Liver (tissue), 9 donors: ENCODE results near the gene FLNB. TPM values are rescaled to one million over a fixed set of nuclear protein-coding genes. Genes with fewer than 3 reads are reported as not detected.
A peak's percentile ranks its signal among the peaks of the same experiment; 100 is the strongest.

ENCODE experiments used
- DNase-seq: peaks from one replicate; pipeline ENCODE4 v3.0.0-alpha.2; 2017; ENCODE audit warnings: low spot score
- H3K27ac ChIP-seq, 2 donors: one replicate each; pipeline ENCODE4 v1.7.0; 2013; ENCODE audit warnings: inconsistent platforms in 2 of 2, low read length in 2 of 2, control low read depth in 1 of 2, low read depth in 1 of 2, mild to moderate bottlenecking in 1 of 2
- H3K27me3 ChIP-seq, 4 donors: one replicate each; pipeline versions ENCODE4 v1.6.1 to v1.7.0; 2013; ENCODE audit warnings: low read length in 3 of 4, inconsistent platforms in 1 of 4, mild to moderate bottlenecking in 1 of 4, moderate library complexity in 1 of 4; ENCODE audit not compliant: control insufficient read depth in 4 of 4, insufficient read depth in 4 of 4
- H3K36me3 ChIP-seq, 4 donors: one replicate each; pipeline versions ENCODE4 v1.6.1 to v1.7.0; 2013; ENCODE audit warnings: low read length in 3 of 4, mild to moderate bottlenecking in 3 of 4, low read depth in 1 of 4, moderate library complexity in 1 of 4; ENCODE audit not compliant: control insufficient read depth in 4 of 4, insufficient read depth in 3 of 4
- H3K4me1 ChIP-seq, 4 donors: one replicate each; pipeline versions ENCODE4 v1.6.1 to v1.7.0; 2013; ENCODE audit warnings: low read length in 3 of 4, mild to moderate bottlenecking in 3 of 4, moderate library complexity in 1 of 4; ENCODE audit not compliant: control insufficient read depth in 4 of 4, insufficient read depth in 4 of 4
- H3K4me3 ChIP-seq, 3 donors: one replicate each; pipeline versions ENCODE4 v1.6.1 to v1.7.0; 2013; ENCODE audit warnings: low read length in 3 of 3, control low read depth in 1 of 3, low read depth in 1 of 3, mild to moderate bottlenecking in 1 of 3
- H3K9ac ChIP-seq, 2 donors: one replicate each; pipeline ENCODE4 v1.7.0; 2013; ENCODE audit warnings: low read length in 2 of 2, mild to moderate bottlenecking in 2 of 2, moderate library complexity in 2 of 2, control low read depth in 1 of 2, low read depth in 1 of 2
- H3K9me3 ChIP-seq, 4 donors: one replicate each; pipeline versions ENCODE4 v1.6.1 to v1.7.0; 2013; ENCODE audit warnings: low read length in 3 of 4; ENCODE audit not compliant: control insufficient read depth in 4 of 4
- FOXA1 ChIP-seq: IDR thresholded peaks from 2 replicates; pipeline ENCODE4 v1.6.1; 2016; ENCODE audit warnings: antibody characterized with exemption
- FOXA2 ChIP-seq: IDR thresholded peaks from 2 replicates; pipeline ENCODE4 v1.6.1; 2016; ENCODE audit warnings: antibody characterized with exemption
- JUND ChIP-seq, 2 donors: IDR thresholded peaks; 2 replicates each; pipeline ENCODE4 v1.6.1; 2016; ENCODE audit warnings: antibody characterized with exemption in 2 of 2
- RXRA ChIP-seq, 2 donors: IDR thresholded peaks; 2 replicates each; pipeline ENCODE4 v1.6.1; 2017 to 2018; ENCODE audit warnings: antibody characterized with exemption in 2 of 2, mild to moderate bottlenecking in 1 of 2
- SP1 ChIP-seq: IDR thresholded peaks from 2 replicates; pipeline ENCODE4 v1.6.1; 2018; ENCODE audit warnings: antibody characterized with exemption, mild to moderate bottlenecking
- YY1 ChIP-seq: IDR thresholded peaks from 2 replicates; pipeline ENCODE4 v1.6.1; 2016; ENCODE audit warnings: antibody characterized with exemption, mild to moderate bottlenecking
- WGBS: extraction: QIAGEN DNeasy Blood & Tissue Kit; methylation state at CpG from one replicate; pipeline ENCODE4 v1.1.7; 2013; 5-methylcytosine and 5-hydroxymethylcytosine counted together
- polyA plus RNA-seq, 2 donors: library from polyadenylated mRNA; stranded (reverse) in 1 of 2; unstranded in 1 of 2; fragments of 200-250 nt in 1 of 2; fragments of >200 nt in 1 of 2; fragmentation: Nextera tagmentation in 1 of 2; extraction: Ambion mirVana in 1 of 2; gene quantifications; one replicate each; pipeline versions ENCODE4 v1.2.1 to v1.2.3, GENCODE V29; 2013 to 2015
- total RNA-seq, 2 donors: library from RNA; depleted of rRNA; stranded (reverse); fragments of >200 nt; gene quantifications; one replicate each; pipeline ENCODE4 v1.2.3, GENCODE V29; 2014
- TF ChIP-seq, protein P1 (sequence below): IDR thresholded peaks from 2 replicates; pipeline ENCODE4 v1.6.1; 2016; ENCODE audit warnings: antibody characterized with exemption
- TF ChIP-seq, protein P2 (sequence below): IDR thresholded peaks from 2 replicates; pipeline ENCODE4 v1.6.1; 2016; ENCODE audit warnings: antibody characterized with exemption, mild to moderate bottlenecking
- TF ChIP-seq, protein P3 (sequence below): fragments of 150-350 bp; IDR thresholded peaks from 2 replicates; pipeline ENCODE4 v1.5.1; 2017; ENCODE audit warnings: improper control_type of control experiment, low read depth, low read length; ENCODE audit not compliant: missing input control
- TF ChIP-seq, protein P4 (sequence below): IDR thresholded peaks from 2 replicates; pipeline ENCODE4 v1.6.1; 2016; ENCODE audit warnings: antibody characterized with exemption
- donor health status: healthy.
- donor health status: healthy.
- donor health status: healthy.
- donor health status: healthy.
- donor health status: healthy.

FLNB gene
- total and polyA plus RNA-seq, 4 donors, result 22.9 to 124 (median 44.3) TPM

DNA sequence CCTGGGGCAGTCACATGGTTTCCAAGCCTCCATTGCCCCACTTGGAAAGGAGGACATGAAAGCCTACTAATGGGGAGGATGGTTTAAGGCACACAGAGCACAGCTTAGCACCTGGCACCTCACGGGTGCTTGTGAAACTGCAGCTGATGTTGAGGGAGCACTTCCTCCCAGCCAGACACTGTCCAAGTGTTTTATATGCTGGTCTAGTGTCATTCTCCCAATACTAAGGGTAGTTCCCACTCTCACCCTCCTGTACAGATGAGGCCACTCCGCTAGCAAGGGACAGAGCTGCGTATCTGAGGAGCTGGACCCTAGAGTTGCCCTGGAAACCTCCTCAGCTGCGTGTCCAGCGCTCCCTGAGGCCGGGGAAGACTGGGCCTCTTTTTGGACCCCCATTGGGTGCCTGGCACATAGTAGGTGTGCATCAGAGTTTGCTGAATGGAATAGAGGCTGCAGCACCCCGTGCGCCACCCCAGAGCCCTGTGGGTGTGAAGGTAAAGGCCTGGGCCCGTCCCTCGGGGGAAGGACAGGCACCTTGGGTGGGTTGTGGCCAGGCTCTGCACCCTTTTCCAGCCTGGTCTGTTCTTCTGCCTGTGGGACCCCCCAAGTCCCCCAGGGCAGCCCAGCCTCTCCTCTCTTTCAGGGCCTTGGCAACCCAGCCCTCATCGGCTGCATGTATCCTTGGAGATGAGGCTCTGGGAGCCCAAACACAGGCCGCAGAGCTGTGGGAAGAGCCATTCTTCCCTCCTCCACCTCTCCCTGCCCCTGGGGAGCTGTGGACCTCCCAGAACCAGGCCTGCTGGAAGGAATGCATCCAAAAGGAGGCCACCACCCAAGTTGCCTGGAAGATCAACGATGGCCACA lies 171.2 kb downstream of the FLNB start:
- WGBS, result 92% methylated on average over 13 of the region's 13 CpGs
- DNase-seq, result no peak
- H3K4me1 ChIP-seq, result peaks cover 15 to 46% (median 34%) of the 10 kb centered on the region in 4 donors

DNA sequence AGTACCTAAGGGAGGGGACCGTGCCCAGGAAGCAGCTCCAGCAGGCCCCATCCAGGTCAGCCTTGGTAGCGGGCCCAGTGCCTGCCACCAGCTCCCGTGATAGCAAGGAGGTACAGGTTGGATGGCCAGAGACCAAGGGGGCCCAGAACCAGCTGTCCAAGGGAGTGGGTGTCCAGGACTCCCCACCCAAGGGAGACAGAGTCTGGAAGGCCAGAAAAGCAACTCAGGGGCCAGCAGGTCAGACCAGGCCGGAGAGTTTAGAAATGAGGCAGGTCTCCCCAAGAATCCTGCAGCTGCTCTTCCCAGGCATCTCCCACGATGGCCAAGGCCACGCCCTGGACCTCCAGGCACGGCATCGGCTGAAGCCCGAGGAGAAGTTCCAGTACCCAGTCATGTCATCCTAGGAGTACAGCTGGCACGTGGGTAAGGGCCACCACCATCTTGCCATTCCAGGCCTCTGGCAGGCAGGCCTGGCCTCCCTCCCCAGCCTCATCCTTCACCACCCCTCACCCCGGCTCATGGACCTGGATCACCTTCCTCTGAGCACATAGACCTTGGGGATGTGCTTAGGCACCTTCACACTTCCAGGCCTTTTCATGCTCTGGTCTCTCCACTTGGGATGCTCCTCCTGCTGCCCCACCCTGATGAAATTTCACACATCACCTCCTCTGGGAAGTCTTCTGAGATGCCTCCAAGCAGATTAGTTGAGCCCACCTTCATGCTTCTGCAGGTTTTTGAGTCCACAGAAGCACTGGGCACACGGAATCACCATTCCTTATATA lies 172.1 kb downstream of the FLNB start:
- WGBS, result 94% methylated on average over 12 of the region's 12 CpGs
- Histone ChIP-seq H3K27ac (no peak overlapping the region), H3K27me3 (no peaks in the 10 kb centered on the region), H3K9ac (no peak overlapping the region), H3K36me3 (no peaks in the 10 kb centered on the region), H3K9me3 (no peaks in the 10 kb centered on the region), H3K4me1 (peaks cover 12 to 38% (median 26%) of the 10 kb centered on the region in 4 donors), H3K4me3 (no peak overlapping the region)
- TF ChIP-seq, protein P1, sequence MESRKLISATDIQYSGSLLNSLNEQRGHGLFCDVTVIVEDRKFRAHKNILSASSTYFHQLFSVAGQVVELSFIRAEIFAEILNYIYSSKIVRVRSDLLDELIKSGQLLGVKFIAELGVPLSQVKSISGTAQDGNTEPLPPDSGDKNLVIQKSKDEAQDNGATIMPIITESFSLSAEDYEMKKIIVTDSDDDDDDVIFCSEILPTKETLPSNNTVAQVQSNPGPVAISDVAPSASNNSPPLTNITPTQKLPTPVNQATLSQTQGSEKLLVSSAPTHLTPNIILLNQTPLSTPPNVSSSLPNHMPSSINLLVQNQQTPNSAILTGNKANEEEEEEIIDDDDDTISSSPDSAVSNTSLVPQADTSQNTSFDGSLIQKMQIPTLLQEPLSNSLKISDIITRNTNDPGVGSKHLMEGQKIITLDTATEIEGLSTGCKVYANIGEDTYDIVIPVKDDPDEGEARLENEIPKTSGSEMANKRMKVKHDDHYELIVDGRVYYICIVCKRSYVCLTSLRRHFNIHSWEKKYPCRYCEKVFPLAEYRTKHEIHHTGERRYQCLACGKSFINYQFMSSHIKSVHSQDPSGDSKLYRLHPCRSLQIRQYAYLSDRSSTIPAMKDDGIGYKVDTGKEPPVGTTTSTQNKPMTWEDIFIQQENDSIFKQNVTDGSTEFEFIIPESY, result no peak
- TF ChIP-seq FOXA1, result no peak
- TF ChIP-seq, protein P2, sequence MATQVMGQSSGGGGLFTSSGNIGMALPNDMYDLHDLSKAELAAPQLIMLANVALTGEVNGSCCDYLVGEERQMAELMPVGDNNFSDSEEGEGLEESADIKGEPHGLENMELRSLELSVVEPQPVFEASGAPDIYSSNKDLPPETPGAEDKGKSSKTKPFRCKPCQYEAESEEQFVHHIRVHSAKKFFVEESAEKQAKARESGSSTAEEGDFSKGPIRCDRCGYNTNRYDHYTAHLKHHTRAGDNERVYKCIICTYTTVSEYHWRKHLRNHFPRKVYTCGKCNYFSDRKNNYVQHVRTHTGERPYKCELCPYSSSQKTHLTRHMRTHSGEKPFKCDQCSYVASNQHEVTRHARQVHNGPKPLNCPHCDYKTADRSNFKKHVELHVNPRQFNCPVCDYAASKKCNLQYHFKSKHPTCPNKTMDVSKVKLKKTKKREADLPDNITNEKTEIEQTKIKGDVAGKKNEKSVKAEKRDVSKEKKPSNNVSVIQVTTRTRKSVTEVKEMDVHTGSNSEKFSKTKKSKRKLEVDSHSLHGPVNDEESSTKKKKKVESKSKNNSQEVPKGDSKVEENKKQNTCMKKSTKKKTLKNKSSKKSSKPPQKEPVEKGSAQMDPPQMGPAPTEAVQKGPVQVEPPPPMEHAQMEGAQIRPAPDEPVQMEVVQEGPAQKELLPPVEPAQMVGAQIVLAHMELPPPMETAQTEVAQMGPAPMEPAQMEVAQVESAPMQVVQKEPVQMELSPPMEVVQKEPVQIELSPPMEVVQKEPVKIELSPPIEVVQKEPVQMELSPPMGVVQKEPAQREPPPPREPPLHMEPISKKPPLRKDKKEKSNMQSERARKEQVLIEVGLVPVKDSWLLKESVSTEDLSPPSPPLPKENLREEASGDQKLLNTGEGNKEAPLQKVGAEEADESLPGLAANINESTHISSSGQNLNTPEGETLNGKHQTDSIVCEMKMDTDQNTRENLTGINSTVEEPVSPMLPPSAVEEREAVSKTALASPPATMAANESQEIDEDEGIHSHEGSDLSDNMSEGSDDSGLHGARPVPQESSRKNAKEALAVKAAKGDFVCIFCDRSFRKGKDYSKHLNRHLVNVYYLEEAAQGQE, result no peak
- TF ChIP-seq JUND (IDR thresholded peaks at IDR 0.05), result no peak
- TF ChIP-seq RXRA (IDR thresholded peaks at IDR 0.05), result no peak
- DNase-seq, result no peak

More for the DNA sequence above, 171.2 kb downstream of the FLNB start:
- peak overlapping the region in 1 of 2 donors; percentile 19 for H3K27ac ChIP-seq
- H3K9ac ChIP-seq, result no peak overlapping the region
- no peaks in the 10 kb centered on the region for H3K27me3 ChIP-seq
- no peaks in the 10 kb centered on the region for H3K9me3 ChIP-seq
- no peaks in the 10 kb centered on the region for H3K36me3 ChIP-seq
- H3K4me3 ChIP-seq, result no peak overlapping the region
- TF ChIP-seq, protein P3, sequence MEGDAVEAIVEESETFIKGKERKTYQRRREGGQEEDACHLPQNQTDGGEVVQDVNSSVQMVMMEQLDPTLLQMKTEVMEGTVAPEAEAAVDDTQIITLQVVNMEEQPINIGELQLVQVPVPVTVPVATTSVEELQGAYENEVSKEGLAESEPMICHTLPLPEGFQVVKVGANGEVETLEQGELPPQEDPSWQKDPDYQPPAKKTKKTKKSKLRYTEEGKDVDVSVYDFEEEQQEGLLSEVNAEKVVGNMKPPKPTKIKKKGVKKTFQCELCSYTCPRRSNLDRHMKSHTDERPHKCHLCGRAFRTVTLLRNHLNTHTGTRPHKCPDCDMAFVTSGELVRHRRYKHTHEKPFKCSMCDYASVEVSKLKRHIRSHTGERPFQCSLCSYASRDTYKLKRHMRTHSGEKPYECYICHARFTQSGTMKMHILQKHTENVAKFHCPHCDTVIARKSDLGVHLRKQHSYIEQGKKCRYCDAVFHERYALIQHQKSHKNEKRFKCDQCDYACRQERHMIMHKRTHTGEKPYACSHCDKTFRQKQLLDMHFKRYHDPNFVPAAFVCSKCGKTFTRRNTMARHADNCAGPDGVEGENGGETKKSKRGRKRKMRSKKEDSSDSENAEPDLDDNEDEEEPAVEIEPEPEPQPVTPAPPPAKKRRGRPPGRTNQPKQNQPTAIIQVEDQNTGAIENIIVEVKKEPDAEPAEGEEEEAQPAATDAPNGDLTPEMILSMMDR, result no peak
- TF ChIP-seq FOXA2 (no peak), YY1 (peak; percentile 56), SP1 (peak; percentile 4)
- TF ChIP-seq, protein P4, sequence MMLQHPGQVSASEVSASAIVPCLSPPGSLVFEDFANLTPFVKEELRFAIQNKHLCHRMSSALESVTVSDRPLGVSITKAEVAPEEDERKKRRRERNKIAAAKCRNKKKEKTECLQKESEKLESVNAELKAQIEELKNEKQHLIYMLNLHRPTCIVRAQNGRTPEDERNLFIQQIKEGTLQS, result no peak
